8988T (cell line): ENCODE data around the gene NDRG3.
"Not testable (repeated sequence)": the region's sequence is repeated elsewhere in the genome, so short reads cannot be mapped to it uniquely, and the experiment has no call there.

Experiments used
- DNase-seq: peaks from one replicate; pipeline ENCODE4 v3.0.0; 2011

The NDRG3 gene

DNA sequence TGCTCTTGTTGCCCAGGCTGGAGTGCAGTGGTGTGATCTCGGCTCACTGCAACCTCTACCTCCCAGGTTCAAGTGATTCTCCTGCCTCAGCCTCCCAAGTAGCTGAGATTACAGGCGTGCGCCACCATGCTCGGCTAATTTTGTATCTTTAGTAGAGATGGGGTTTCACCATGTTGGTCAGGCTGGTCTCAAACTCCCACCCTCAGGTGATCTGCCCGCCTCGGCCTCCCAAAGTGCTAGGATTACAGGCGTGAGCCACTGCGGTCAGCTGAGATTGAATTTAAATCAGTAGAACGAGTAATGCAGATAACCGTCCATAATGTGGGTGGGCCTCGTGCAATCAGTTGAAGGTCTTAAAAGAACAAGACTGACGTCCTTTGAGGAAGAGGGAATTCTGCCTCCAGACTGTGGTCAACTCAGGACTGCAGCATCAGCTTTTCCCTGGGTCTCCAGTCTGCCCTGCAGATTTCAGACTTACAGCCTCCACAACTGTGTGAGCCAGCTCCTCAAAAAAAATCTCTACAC lies 107.0 kb downstream of the NDRG3 start:
- not testable (repeated sequence) for DNase-seq

- no peak for DNase-seq
These were observed 111.5 kb downstream of the NDRG3 start for GRCh38 chr20:36634342-36634741.

- DNase-seq = no peak
These were observed 112.6 kb downstream of the NDRG3 start for GRCh38 chr20:36633285-36633772.

GRCh38 chr20:36632487-36633284 lies 113.2 kb downstream of the NDRG3 start:
- no peak for DNase-seq

- DNase-seq = no peak
These were observed 113.8 kb downstream of the NDRG3 start for GRCh38 chr20:36632147-36632486.

DNA sequence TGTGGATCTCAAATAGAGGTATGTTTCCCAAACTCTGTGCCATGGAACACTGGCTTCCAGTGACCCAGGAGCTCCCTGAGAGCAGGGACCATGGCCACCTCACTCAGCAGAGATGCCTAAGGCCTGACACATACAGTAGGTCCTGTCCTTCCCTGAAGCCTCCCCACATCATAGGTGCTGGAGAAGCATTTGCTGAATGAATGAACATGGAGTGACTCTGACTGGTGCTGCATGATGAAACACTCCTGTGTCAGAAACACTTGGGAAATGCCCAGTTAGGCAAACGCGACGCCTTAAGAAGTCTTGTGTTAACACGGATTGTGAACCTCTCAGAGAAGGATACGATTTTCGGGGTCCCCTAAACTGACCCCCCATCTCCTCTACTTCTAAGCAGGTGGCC lies 114.2 kb downstream of the NDRG3 start:
- no peak for DNase-seq

DNA sequence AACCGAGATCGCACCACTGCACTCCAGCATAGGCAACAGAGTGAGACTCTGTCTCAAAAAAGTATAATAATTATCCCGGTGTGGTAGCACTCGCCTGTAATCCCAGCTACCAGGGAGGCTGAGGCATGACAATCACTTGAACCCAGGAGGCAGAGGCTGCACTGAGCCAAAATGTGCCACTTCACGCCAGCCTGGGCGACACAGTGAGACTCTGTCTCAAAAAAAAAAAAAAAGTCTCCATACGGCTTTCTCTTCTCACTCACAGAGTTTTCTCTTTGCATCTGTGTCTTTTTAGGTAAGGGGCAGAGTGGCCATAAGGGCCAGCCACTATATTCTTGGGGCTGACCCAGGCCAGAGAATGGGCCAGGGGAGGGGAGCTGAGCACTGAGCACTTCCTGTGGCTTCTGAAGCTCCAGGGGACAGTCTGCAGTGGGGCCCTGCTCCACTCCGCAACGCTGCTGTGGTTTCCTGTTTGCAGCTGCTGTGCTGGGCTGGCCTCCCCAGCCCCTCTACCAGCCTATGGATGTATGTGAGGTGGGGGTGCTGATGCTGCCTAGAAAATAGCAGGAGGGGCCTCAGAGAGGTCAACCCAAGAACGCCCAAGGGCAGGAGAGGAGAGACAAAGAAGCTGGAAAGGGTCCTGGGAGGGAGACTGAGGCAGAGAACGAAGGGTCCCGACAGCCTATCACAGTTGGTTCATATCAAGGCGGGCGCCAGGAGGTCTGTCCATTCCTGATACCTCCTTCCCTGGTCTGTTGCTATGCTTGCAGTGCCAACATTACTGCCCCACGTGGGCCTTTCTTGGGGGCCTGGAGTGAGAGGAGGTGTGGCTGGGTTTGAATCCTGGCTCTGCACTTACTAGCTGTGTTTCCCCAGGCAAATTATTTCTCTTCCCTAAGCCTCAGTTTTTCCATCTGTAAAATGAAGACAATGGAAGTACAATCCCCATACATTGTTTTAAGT lies 115.9 kb downstream of the NDRG3 start:
- DNase-seq = no peak

- no peak for DNase-seq
These were observed 117.8 kb downstream of the NDRG3 start for GRCh38 chr20:36628076-36628475.

- no peak for DNase-seq
These were observed 121.0 kb downstream of the NDRG3 start for GRCh38 chr20:36624944-36625324.

DNA sequence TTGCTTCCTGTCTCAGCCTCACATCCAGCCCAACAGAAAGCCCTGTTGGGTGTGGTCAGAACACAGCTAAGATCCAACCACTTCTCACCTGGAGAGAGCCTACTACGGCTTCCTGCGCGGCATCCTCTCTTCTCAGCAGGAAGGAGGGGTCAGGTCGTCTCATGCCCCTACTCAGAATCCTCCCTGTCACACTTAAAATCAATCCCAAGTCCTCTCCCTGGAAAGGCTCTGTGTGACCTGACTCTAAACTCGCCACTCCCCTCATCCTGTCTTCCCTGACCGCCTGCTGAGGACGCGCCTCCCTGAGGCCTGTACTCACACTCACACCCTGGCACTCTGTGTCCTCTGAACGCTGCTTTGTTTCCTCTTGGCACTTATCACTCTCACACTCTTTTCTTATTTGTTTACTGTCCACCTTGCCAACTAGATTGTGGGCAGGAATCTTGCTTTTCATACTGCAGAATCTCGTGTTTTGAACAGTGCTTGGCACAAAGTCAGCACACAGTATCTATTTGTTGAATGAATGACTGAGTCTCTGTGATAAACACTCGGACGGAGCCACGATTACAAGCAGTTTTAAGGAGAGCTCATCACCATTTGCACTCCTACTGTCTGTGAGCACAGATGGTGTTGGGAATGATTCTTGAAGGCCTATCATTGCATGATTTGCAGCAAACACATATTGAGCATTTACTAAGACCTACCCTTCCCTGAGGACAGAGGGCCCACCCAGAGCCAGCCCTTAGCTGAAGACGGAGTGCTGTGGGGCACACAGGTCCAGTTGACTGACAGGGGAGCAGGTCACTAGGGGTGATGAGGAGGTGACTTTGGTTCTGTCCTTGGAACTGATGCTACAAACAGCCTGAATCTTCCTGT lies 121.6 kb downstream of the NDRG3 start:
- DNase-seq = no peak

DNA sequence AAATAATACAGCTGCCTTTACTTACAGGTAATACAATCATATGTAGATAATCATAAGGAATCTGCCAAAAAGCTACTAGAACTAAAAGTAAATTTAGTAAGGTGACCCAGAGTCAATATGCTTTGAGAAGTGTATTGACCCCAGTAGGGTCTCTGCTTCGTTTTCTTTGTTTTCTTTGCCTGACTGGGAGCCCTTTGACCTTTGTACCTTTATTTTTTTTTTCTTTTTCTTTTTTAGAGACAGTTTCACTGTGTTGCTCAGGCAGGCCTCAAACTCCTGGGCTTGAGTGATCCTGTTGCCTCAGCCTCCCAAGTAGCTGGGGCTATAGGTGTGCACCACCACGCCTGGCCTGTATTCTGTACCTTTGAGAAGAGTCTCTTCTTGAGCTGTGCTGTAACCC lies 122.4 kb downstream of the NDRG3 start:
- no peak for DNase-seq

DNA sequence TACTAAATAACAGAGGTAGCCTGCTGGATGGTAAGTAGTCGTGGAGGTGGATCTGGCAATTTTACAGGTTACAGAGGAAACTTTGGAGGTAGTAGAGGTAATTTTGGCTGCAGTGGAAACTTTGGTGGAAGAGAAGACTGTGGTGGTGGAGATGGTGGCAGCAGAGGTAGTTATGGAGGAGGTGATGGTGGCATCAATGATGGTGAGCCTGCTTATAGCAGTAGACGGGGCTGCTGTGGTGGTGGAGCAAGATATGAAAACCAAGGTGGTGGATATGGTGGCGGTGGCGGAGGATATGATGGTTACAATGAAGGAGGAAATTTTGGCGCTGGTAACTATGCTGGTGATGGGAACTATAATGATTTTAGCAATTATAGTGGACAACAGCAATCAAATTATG lies 125.0 kb downstream of the NDRG3 start:
- no peak for DNase-seq

DNA sequence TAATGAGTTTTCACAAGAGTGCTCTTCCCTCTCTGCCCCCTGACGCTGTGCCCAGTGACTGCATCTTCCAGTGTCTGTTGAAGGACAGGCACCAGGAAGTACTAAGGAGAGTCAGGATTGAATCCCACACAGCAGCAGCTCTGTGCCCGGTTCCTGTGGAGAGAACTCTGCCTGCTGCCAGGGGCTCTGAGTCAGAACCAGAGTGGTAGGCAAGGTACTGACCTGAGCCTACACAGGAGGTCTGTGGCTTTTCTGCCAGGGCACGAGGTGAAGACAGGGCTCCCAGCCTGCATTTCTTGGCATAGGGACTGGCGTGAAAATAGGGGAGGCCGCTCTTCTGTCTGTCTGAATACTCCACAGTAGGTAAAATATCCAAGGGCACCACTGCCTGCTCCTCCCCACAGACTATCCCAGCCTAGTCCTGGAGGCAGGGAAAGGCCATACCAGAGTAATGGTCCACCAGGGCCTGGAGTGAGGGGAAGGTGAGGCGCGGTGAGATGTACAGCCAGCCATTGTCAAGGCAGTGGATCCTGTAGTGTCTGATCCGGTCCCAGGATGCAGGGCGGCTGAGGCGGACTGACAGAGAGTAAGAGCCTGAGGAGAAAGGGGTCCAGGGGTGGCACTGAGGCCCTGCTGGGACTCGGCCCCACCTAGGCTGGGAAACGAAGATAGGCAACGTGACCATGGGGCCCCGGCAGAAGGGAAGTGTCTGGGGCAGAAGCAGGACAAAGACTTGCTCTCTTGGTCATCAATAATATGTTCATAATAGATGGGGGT lies 130.9 kb downstream of the NDRG3 start:
- no peak for DNase-seq

- DNase-seq = no peak
These were observed 131.9 kb downstream of the NDRG3 start for GRCh38 chr20:36613974-36614373.

GRCh38 chr20:36611625-36612024 lies 134.3 kb downstream of the NDRG3 start:
- DNase-seq = no peak

DNA sequence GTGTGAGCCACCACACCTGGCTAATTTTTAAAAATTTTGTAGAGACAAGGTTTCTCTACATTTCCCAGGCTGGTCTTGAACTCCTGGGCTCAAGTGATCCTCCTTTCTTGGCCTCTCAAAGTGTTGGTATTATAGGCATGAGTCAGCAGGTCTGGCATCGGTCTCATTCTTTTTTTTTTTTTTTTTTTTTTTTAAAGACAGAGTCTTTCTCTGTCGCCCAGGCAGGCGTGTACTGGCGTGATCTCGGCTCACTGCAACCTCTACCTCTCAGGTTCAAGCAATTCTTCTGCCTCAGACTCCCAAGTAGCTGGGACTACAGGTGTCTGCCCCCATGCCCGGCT lies 137.5 kb downstream of the NDRG3 start:
- DNase-seq = not testable (repeated sequence)

GRCh38 chr20:36607586-36608387 lies 138.1 kb downstream of the NDRG3 start:
- no peak for DNase-seq

GRCh38 chr20:36606158-36607066 lies 139.5 kb downstream of the NDRG3 start:
- no peak for DNase-seq

- DNase-seq = peak; percentile 62
These were observed 140.3 kb downstream of the NDRG3 start, which contains the start of gene RAB5IF for GRCh38 chr20:36605399-36606157. Gene RAB5IF, plus strand, starts transcription at chr20:36605779. Its CDS starts 173 bp downstream, at chr20:36605952.
